OCI-M2 (cell line): ENCODE measurements around the gene MILR1.
"Not testable (repeated sequence)": the region's sequence is repeated elsewhere in the genome, so short reads cannot be mapped to it uniquely, and the experiment has no call there.

Experiments
- DNase-seq: peaks from one replicate; lab custom pipeline; 2025; ENCODE audit not compliant: unreplicated experiment; lab: John Stamatoyannopoulos, UW

The MILR1 gene

GRCh38 chr17:64470625-64471024 is 21.7 kb downstream of the MILR1 start:
- DNase-seq: no peak

DNA sequence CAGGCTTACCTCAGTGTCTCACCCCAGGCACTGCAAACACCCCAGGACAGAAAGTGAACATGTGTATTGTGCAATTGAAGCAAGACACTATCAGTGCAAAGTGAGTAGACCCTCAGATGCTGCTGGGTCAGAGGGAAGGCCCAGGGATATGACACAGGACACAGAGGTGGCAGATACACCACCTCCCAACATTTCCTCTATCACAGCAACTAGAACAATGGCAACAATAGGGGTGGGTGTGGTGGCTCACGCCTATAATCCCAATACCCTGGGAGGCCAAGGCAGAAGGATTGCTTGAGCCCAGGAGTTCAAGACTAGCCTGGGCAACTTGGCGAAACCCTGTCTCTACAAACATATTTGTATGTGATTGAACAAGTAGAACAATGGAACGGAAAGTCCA is 22.5 kb downstream of the MILR1 start:
- no peak for DNase-seq

DNA sequence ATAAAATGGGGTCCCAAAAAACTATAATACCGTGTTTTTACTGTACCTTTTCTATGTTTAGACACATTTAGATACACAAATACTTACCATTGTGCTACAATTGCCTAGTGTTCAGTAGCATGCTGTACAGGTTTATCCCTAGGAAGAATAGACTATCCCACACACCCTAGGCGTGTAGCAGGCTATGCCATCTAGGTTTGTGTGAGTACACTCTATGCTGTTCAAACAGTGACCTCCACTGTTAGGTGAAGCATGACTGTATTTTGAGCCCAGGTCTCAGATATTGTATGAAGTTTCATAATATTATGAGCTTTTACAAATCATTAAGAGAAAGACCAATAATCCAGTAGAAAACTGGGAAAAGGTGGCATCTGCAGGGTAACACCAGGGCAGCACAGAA is 23.6 kb downstream of the MILR1 start:
- DNase-seq: no peak

GRCh38 chr17:64477849-64478248 is 28.9 kb downstream of the MILR1 start:
- no peak for DNase-seq

DNA sequence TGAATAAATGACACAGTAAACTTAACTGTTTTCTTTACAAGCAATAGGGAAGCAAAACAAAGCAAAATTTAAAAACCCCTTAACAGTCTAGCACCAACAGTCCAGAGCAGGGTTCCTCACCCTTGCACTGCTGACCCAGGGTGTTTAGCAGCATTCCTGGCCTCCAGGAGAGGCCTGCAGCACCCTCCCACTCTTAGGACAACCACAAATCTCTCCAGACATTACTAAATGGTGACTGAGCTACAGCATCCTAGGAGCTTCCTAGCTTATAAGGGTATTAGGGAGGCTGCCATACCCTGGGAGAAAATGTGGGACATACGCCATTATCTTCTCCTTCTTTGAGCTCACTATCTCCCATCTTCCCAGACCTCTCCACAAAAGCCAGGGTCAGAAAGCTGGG is 32.0 kb downstream of the MILR1 start:
- DNase-seq: no peak

DNA sequence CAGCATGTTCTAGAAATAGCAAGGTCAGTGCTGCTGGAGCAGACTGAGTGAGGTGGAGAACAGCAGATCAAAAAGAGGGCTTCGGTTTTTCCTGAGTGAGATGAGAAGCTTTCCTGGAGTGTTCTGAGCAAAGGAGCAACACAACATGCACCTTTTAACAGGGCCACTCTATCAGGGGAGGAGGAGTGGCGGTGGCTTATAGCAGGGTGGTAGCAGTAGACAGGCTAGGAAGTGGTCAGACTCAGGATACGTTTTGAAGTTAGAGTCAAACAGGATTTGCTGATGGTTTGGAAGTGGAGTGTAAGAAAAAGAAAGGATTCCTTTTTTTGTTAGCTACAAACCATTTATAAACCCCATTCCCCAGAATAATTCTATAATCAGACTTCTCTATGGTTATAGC is 35.5 kb downstream of the MILR1 start:
- DNase-seq: no peak

- no peak for DNase-seq
Observed at GRCh38 chr17:64488301-64488700, 39.4 kb downstream of the MILR1 start.

GRCh38 chr17:64491034-64491860 is 42.3 kb downstream of the MILR1 start:
- no peak for DNase-seq

- no peak for DNase-seq
Observed at GRCh38 chr17:64491994-64492393, 43.1 kb downstream of the MILR1 start.

GRCh38 chr17:64492481-64493109 is 43.7 kb downstream of the MILR1 start:
- no peak for DNase-seq

DNA sequence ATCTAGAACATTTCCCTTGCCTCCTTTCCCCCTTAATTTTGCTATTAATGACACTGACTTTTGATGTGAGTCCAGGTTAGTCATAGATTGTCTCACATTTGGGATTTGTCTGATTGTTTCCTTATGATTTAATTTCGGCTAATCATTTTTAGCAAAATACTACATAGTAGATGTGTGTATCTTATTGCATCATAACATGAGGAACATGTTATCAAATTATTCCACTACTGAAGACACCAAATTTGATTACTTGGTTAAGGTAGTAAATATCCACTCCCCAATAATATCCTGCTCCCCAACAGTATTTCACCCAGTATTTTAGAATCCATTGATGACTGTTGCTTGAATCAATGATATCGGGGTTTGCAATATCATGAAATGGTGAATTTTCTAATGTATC is 45.2 kb downstream of the MILR1 start:
- DNase-seq: no peak

DNA sequence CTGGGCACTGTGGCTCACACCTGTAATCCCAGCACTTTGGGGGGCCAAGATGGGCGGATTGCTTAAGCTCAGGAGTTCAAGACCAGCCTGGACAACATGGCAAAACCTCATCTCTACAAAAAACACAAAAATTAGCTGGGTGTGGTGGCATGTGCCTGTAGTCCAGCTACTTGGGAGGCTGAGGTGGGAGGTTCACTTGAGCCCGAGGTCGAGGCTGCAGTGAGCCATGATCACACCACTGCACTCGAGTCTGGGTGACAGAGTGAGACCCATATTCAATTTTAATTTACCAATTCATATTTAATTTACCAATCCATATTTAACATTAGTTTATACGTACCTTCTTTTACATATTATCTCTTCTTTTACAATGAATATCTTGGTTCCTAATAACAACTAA is 46.4 kb downstream of the MILR1 start:
- not testable (repeated sequence) for DNase-seq

DNA sequence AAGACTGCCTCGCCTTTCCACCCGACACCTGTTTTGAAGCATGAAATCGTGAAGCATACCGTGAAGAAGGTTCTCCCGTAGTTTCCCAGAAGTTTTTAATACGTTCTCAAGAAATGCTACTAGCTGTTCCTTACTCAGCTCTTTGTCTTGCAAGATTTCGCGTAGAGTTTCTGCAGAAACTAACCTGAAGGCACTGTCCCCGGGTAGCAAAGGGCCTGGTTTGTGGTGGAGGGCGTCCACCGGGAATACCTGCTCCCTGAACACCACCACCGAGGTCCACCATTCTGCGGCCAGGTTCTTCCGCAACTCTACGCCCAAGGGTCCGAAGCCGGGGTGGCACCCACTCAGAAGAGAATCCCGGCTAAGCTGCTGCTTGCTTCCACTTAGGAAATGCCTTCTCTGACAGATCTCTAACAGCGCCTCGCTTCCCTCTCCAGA is 47.5 kb downstream of the MILR1 start:
- no peak for DNase-seq

- DNase-seq: peak; percentile 55
Observed at GRCh38 chr17:64496786-64497564, 48.1 kb downstream of the MILR1 start, which contains the start of gene POLG2. TSS of gene POLG2 (minus strand) at chr17:64497054. CDS start at chr17:64496968, 86 bp downstream.

DNA sequence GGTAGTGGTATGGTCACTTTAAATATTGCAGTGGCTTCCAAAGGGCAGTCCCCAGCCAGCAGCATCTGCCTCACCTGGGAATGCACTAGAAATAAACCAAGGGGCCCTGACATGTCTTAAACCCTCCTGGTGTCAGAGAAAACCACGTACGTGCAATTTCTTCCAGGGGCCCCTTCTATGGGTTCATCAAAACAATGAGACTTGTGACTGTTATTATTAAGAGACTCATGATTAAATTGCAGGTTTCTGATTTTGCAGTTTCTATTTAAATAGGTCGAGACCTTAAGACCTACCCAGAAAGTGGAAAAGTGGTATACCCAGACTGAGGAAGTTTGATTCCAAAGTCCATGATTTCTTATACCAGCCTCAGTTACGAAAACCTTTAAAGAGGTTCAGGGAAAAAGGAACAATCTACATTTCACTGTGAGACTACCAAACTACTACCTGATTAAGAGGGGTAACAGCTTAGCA is 48.7 kb downstream of the MILR1 start:
- no peak for DNase-seq

GRCh38 chr17:64498308-64499203 is 49.6 kb downstream of the MILR1 start:
- no peak for DNase-seq

- DNase-seq: no peak
Observed at GRCh38 chr17:64499805-64500486, 51.0 kb downstream of the MILR1 start.

DNA sequence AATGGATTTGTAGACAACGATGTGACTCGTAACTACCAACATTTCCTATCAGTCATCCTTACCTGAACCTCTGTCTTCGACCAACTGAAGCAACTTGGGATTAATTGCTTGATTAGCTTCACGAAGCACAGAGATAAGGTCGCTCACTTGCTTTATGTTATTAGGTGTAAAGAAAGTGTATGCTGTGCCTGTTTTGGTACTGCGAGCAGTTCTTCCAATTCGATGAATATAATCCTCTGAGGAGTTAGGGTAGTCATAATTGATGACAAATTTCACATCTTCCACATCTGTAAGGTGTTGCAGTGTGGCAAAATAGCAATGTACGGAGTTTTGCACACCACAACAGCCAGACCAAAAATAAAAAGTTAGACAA is 51.6 kb downstream of the MILR1 start:
- no peak for DNase-seq

- DNase-seq: no peak
Observed at GRCh38 chr17:64500862-64501765, 52.2 kb downstream of the MILR1 start.
